Measurements from ENCODE around the gene TMPRSS2.

DNA sequence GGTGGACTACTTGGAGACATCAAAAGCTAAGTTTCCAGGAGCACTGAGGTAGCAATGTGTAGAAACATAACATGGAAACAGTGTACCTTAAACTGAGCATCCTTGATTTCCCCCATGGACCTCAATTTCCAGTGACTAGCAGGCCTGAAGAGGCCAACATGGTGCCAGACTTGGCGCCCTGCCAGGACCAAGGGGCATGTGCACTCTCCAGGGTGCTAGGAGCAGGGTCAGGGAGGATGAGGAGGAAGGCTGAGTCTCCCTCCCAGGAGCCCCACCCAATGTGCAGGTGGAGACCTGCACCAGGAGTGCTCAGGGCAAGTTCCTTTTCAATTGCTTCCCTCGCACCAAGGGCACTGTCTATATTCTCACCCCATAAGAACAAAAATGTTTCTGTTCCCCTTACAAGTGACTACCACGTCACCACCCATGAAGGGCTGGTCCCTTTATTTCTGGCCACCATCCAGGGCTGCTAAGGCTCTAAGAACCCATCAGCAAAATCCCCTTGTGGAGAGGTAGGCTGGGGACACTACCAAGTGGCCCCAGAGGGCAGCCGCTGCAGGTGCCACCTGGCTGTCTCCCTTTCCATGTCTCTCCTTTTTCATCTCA, 42.7 kb downstream of the TMPRSS2 start:
- TF ChIP-seq ZNF175 (CRISPR knock-in tag; IDR thresholded peaks at IDR 0.05; ENCODE audit: low read depth) (no peak), EZH2 (IDR thresholded peaks at IDR 0.05; ENCODE audit: borderline replicate concordance, low read depth, low read length) (no peak), SREBF1 (IDR thresholded peaks at IDR 0.05; ENCODE audit: borderline replicate concordance, low read depth, low read length) (no peak), POLR2A (conservative IDR thresholded peaks at IDR 0.05) (no peak), CTCF (IDR thresholded peaks at IDR 0.05 in 2 of 3, conservative IDR thresholded peaks at IDR 0.05 in 1 of 3; ENCODE audit: insufficient read depth in 2 of 3, low read depth in 1 of 3, low read length in 3 of 3) (no peak), GABPA (tag; conservative IDR thresholded peaks at IDR 0.05; ENCODE audit: low read depth) (no peak), SMAD1 (IDR thresholded peaks at IDR 0.05; ENCODE audit: low read depth, low read length, partially characterized antibody) (no peak), ZNF24 (IDR thresholded peaks at IDR 0.05) (no peak), KDM5B (IDR thresholded peaks at IDR 0.05; ENCODE audit: insufficient replicate concordance, low read depth, low read length) (no peak)
